Measurements from ENCODE around the gene RPUSD4. TPM values are rescaled to one million over a fixed set of nuclear protein-coding genes. Genes with fewer than 3 reads are reported as not detected.
"Not testable (repeated sequence)": the region's sequence is repeated elsewhere in the genome, so short reads cannot be mapped to it uniquely, and the experiment has no call there.

Gene RPUSD4
- total RNA-seq, 1 experiment from 2014 or later = 25.1 TPM

GRCh38 chr11:126257144-126257543 lies 45.7 kb upstream of the RPUSD4 start:
- H3K4me2 ChIP-seq = no peak overlapping the region
- peaks cover 26% of the 10 kb centered on the region for H3F3A ChIP-seq (ENCODE audit: insufficient read depth, low read depth)
- DNase-seq = peak in 1 of 2 experiments; percentile 15
- H2AFZ ChIP-seq = no peak overlapping the region
- H3K9me3 ChIP-seq (ENCODE audit: insufficient read depth, low read depth) = no peaks in the 10 kb centered on the region
- intact Hi-C loops (cut with micrococcal nuclease; ENCODE audit: unreplicated experiment) = no loop called here
- no peaks in the 10 kb centered on the region for H3K27me3 ChIP-seq (ENCODE audit: insufficient read depth, low read depth)
- TF ChIP-seq EZH2 (IDR thresholded peaks at IDR 0.05; ENCODE audit: low read depth) (no peak), CTCF (conservative IDR thresholded peaks at IDR 0.05) (no peak)
- H3K4me1 ChIP-seq (replicated peaks; ENCODE audit: insufficient read depth) = no peaks in the 10 kb centered on the region
- H3K4me3 ChIP-seq = no peak overlapping the region
- H4K20me1 ChIP-seq (ENCODE audit: insufficient read depth) = peaks cover 8% of the 10 kb centered on the region; the same call in 1 of the 2 replicates
- CTCF ChIA-PET = no interaction called here
- no peak overlapping the region for H3K27ac ChIP-seq
- POLR2A ChIA-PET (ENCODE audit: unreplicated experiment) = no interaction called here
- no peaks in the 10 kb centered on the region for H3K36me3 ChIP-seq (ENCODE audit: low read depth)
- no peaks in the 10 kb centered on the region for H3K79me2 ChIP-seq (ENCODE audit: low read depth)
- BruUV-seq (replicated peaks) = no TSS peak
- no peaks in the 10 kb centered on the region for H3K9me2 ChIP-seq (ENCODE audit: insufficient read depth)

- Histone ChIP-seq H3K79me2 (ENCODE audit: low read depth) (no peaks in the 10 kb centered on the region), H3K27me3 (ENCODE audit: insufficient read depth, low read depth) (no peaks in the 10 kb centered on the region), H3K4me3 (no peak overlapping the region), H3F3A (ENCODE audit: insufficient read depth, low read depth) (peaks cover 26% of the 10 kb centered on the region), H4K20me1 (ENCODE audit: insufficient read depth) (peaks cover 8% of the 10 kb centered on the region; the same call in 1 of the 2 replicates), H3K36me3 (ENCODE audit: low read depth) (no peaks in the 10 kb centered on the region), H2AFZ (no peak overlapping the region), H3K4me2 (no peak overlapping the region), H3K27ac (no peak overlapping the region), H3K9me2 (ENCODE audit: insufficient read depth) (no peaks in the 10 kb centered on the region), H3K9me3 (ENCODE audit: insufficient read depth, low read depth) (no peaks in the 10 kb centered on the region), H3K4me1 (replicated peaks; ENCODE audit: insufficient read depth) (no peaks in the 10 kb centered on the region)
- CTCF ChIA-PET = no interaction called here
- peak in 1 of 2 experiments; percentile 11 for DNase-seq
- TF ChIP-seq EZH2 (IDR thresholded peaks at IDR 0.05; ENCODE audit: low read depth) (no peak), CTCF (conservative IDR thresholded peaks at IDR 0.05) (no peak)
- intact Hi-C loops (cut with micrococcal nuclease; ENCODE audit: unreplicated experiment) = no loop called here
- no TSS peak for BruUV-seq (replicated peaks)
- POLR2A ChIA-PET (ENCODE audit: unreplicated experiment) = no interaction called here
Observed at GRCh38 chr11:126256216-126256615, 44.8 kb upstream of the RPUSD4 start.

- H3K9me3 ChIP-seq (ENCODE audit: insufficient read depth, low read depth); H4K20me1 ChIP-seq (ENCODE audit: insufficient read depth); CTCF ChIA-PET; H3K4me2 ChIP-seq; BruUV-seq (replicated peaks); H3K27me3 ChIP-seq (ENCODE audit: insufficient read depth, low read depth); POLR2A ChIA-PET (ENCODE audit: unreplicated experiment); H3K27ac ChIP-seq; intact Hi-C loops (cut with micrococcal nuclease; ENCODE audit: unreplicated experiment); H3K36me3 ChIP-seq (ENCODE audit: low read depth); DNase-seq; H3K79me2 ChIP-seq (ENCODE audit: low read depth); H3K4me3 ChIP-seq; H2AFZ ChIP-seq; H3K4me1 ChIP-seq (replicated peaks; ENCODE audit: insufficient read depth); H3K9me2 ChIP-seq (ENCODE audit: insufficient read depth): not testable (repeated sequence)
- H3F3A ChIP-seq (ENCODE audit: insufficient read depth, low read depth) = peaks cover 21% of the 10 kb centered on the region
Observed at GRCh38 chr11:126255507-126255906, 44.1 kb upstream of the RPUSD4 start.

GRCh38 chr11:126254819-126255218 lies 43.4 kb upstream of the RPUSD4 start:
- no peak overlapping the region for H3K4me2 ChIP-seq
- H3K9me2 ChIP-seq (ENCODE audit: insufficient read depth) = no peaks in the 10 kb centered on the region
- peaks cover 21% of the 10 kb centered on the region for H3F3A ChIP-seq (ENCODE audit: insufficient read depth, low read depth)
- no peaks in the 10 kb centered on the region for H3K36me3 ChIP-seq (ENCODE audit: low read depth)
- no peaks in the 10 kb centered on the region for H3K4me1 ChIP-seq (replicated peaks; ENCODE audit: insufficient read depth)
- DNase-seq = no peak
- no TSS peak for BruUV-seq (replicated peaks)
- intact Hi-C loops (cut with micrococcal nuclease; ENCODE audit: unreplicated experiment) = no loop called here
- no peaks in the 10 kb centered on the region for H3K27me3 ChIP-seq (ENCODE audit: insufficient read depth, low read depth)
- no peak overlapping the region for H3K27ac ChIP-seq
- no peak overlapping the region for H2AFZ ChIP-seq
- H4K20me1 ChIP-seq (ENCODE audit: insufficient read depth) = no peaks in the 10 kb centered on the region
- no peaks in the 10 kb centered on the region for H3K9me3 ChIP-seq (ENCODE audit: insufficient read depth, low read depth)
- no peak overlapping the region for H3K4me3 ChIP-seq
- no peaks in the 10 kb centered on the region for H3K79me2 ChIP-seq (ENCODE audit: low read depth)
- ChIA-PET POLR2A (ENCODE audit: unreplicated experiment) (no interaction called here), CTCF (no interaction called here)
- TF ChIP-seq CTCF (conservative IDR thresholded peaks at IDR 0.05) (no peak), EZH2 (IDR thresholded peaks at IDR 0.05; ENCODE audit: low read depth) (no peak)

Measured in PC-9 (cell line).